ENCODE results near the gene SAMD13. TPM values are rescaled to one million over a fixed set of nuclear protein-coding genes. Genes with fewer than 3 reads are reported as not detected.

Gene SAMD13
- total RNA-seq, 6 experiments from 2014 or later, result 0.40 to 0.68 (median 0.47) TPM; not detected in 3

DNA sequence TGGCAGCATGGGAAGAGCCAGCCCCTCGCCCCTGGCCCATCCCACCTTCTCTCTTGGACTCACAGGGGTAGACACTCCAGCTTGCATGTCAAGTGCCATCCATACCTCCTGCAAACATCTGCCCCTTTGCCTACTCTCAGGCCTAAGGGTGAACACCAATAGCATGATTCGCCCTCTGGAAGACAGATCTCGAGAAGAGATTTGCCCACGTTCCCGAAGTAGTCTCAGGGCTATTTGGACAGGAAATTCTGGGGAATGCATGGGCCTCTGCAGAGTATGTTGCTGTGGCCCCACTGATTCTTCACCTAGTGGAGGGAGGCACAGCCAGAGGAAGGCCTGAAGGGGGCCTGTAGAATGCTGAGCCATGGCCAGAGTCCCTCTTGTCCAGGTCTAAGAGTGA, 66.9 kb downstream of the SAMD13 start:
- intact Hi-C loops (cut with DNase I), result no loop called here
- no peaks in the 10 kb centered on the region for H3K27me3 ChIP-seq
- 100% methylated on average over 1 of the region's 5 CpGs for WGBS (ENCODE audit: insufficient coverage, low coverage, low lambda C conversion rate, missing lambda C conversion rate)

DNA sequence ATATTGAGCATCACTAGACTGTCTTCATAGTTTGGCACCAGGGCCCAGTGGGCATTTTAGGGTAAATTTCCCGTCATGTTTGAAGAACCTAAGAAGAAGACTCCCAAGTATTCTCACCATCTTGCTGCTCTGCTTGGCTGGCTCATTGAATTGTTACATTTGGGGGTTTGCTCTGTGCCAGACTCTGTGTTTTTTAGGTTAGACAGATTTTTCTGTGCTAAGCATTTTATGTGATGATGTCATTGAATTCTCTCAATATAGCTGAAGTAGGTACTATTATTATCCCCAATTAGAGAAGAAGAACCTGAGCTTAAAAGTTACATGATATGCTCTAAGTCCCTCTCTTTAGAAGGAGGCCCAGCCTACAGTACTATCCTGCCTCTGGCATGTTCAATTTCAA, 68.8 kb downstream of the SAMD13 start:
- Histone ChIP-seq H3K4me1 (no peaks in the 10 kb centered on the region), H3K9me3 (no peaks in the 10 kb centered on the region), H3K27me3 (no peaks in the 10 kb centered on the region), H3K27ac (no peak overlapping the region), H3K36me3 (no peaks in the 10 kb centered on the region), H3K4me3 (no peak overlapping the region)
- no peak for DNase-seq
- 83% methylated on average over 1 of the region's 1 CpG for WGBS (ENCODE audit: insufficient coverage, low coverage, low lambda C conversion rate, missing lambda C conversion rate)
- intact Hi-C loops (cut with DNase I), result no loop called here
- TF ChIP-seq CTCF (IDR thresholded peaks at IDR 0.05) (no peak), POLR2A (IDR thresholded peaks at IDR 0.05) (no peak)
- no peak for ATAC-seq

More for the DNA sequence above, 66.9 kb downstream of the SAMD13 start:
- ATAC-seq (no peak), DNase-seq (no peak)
- no peak overlapping the region for H3K27ac ChIP-seq
- no peaks in the 10 kb centered on the region for H3K36me3 ChIP-seq
- no peaks in the 10 kb centered on the region for H3K9me3 ChIP-seq
- TF ChIP-seq POLR2A (IDR thresholded peaks at IDR 0.05), result no peak
- TF ChIP-seq CTCF (IDR thresholded peaks at IDR 0.05), result no peak
- no peaks in the 10 kb centered on the region for H3K4me1 ChIP-seq
- no peak overlapping the region for H3K4me3 ChIP-seq

DNA sequence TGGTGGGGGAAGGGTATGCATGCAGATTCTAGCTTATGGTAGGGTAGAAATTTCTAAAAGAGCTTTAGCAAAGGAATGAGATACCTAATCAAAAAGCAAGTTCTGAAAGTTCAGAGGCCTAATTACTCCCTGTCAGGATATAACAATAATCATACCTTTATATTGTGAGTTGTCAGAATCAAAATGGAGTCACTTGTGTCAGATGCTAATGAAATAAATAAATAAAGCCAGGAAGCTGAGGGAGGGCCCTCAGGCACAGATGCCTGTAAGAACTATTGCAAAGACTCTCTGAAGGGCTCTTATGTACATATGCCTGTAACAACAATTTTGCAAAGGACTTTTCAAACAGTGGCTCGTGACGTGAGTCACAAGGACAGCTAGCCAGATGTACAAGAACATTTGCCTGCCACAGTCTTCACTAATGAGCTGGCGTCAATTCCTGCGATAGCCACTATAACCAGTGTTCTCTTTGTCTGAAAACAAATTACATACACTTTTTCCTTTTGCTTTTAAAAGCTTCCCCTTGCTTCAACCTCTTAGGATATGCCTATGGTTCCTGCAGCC, 69.4 kb downstream of the SAMD13 start:
- WGBS (ENCODE audit: insufficient coverage, low coverage, low lambda C conversion rate, missing lambda C conversion rate), result 96% methylated on average over 3 of the region's 4 CpGs
- no peak overlapping the region for H3K27ac ChIP-seq
- TF ChIP-seq POLR2A (IDR thresholded peaks at IDR 0.05), result no peak
- no peak for TF ChIP-seq CTCF (IDR thresholded peaks at IDR 0.05)
- ATAC-seq (no peak), DNase-seq (no peak)
- no peaks in the 10 kb centered on the region for H3K27me3 ChIP-seq
- no peaks in the 10 kb centered on the region for H3K36me3 ChIP-seq
- no peaks in the 10 kb centered on the region for H3K4me1 ChIP-seq
- no peaks in the 10 kb centered on the region for H3K9me3 ChIP-seq
- H3K4me3 ChIP-seq, result no peak overlapping the region
- intact Hi-C loops (cut with DNase I), result no loop called here

DNA sequence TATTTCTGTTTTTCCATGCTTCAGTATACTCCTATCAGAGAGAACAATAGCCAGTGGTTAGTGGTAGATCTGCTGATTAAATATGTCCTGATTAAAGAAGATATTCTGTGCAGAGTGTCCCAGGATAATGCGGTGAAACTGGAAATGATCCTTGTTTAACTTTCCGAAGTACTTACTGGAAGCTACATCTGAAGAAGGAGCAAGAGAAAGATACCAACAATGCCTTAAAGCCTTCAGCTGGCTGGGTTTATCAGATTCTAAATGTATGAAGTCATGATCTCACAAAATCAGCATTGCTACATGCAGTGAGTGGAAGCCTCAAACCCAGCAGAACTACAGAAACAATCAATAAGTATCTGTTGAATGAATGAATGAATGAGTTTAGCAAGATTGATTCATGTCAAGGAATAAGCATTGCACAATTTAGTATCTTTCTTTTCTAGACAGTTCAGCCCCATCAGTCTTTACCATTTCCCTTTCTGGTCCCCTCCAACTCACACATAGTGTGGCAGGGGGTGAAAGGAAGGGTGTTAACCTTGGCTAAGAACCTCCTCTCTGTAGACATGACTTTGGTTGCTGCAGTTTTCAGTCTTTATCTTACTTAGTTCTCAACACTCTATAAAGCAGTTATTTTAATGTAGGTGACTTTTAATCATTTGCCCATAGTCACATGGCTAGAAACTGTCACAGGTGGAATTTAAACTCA, 72.1 kb downstream of the SAMD13 start:
- no peak for ATAC-seq
- H3K4me1 ChIP-seq, result no peaks in the 10 kb centered on the region
- 53% methylated on average over 2 of the region's 2 CpGs for WGBS (ENCODE audit: insufficient coverage, low coverage, low lambda C conversion rate, missing lambda C conversion rate)
- H3K9me3 ChIP-seq, result no peaks in the 10 kb centered on the region
- intact Hi-C loops (cut with DNase I), result no loop called here
- H3K36me3 ChIP-seq, result no peaks in the 10 kb centered on the region
- no peak overlapping the region for H3K4me3 ChIP-seq
- H3K27me3 ChIP-seq, result no peaks in the 10 kb centered on the region
- no peak for DNase-seq
- H3K27ac ChIP-seq, result no peak overlapping the region
- TF ChIP-seq POLR2A (IDR thresholded peaks at IDR 0.05), result no peak
- no peak for TF ChIP-seq CTCF (IDR thresholded peaks at IDR 0.05)

Measured in right lobe of liver (tissue), 6 donors.